Neuronal stem cell (in vitro differentiated cells): Measurements from ENCODE around the gene NSD2.

Experiments
- DNase-seq: peaks from one replicate; pipeline ENCODE4 v3.0.0-alpha.2; 2013; ENCODE audit warnings: low spot score
- H2AFZ ChIP-seq: one replicate; pipeline ENCODE4 v1.6.1; 2013; ENCODE audit warnings: mild to moderate bottlenecking, low read length, inconsistent platforms
- H2AK5ac ChIP-seq: 2 replicates; pipeline ENCODE4 v1.6.1; 2013; ENCODE audit warnings: low read depth, mild to moderate bottlenecking, inconsistent platforms, low read length, moderate library complexity, mixed read lengths
- H2BK120ac ChIP-seq: 2 replicates; pipeline ENCODE4 v1.6.1; 2013; ENCODE audit warnings: low read depth, mild to moderate bottlenecking, inconsistent platforms, low read length, moderate library complexity, mixed read lengths
- H2BK12ac ChIP-seq: one replicate; pipeline ENCODE4 v1.6.1; 2013; ENCODE audit warnings: low read length, inconsistent platforms
- H2BK15ac ChIP-seq: 2 replicates; pipeline ENCODE4 v1.6.1; 2013; ENCODE audit warnings: mild to moderate bottlenecking, low read length, inconsistent platforms, mixed read lengths
- H2BK5ac ChIP-seq: one replicate; pipeline ENCODE4 v1.6.1; 2013; ENCODE audit warnings: inconsistent platforms, mild to moderate bottlenecking, low read length, moderate library complexity
- H3K14ac ChIP-seq: one replicate; pipeline ENCODE4 v1.6.1; 2013; ENCODE audit warnings: low read length, inconsistent platforms
- H3K18ac ChIP-seq: 2 replicates; pipeline ENCODE4 v1.6.1; 2013; ENCODE audit warnings: low read length, inconsistent platforms
- H3K23ac ChIP-seq: 2 replicates; pipeline ENCODE4 v1.6.1; 2013; ENCODE audit warnings: low read depth, mild to moderate bottlenecking, mixed read lengths, low read length, inconsistent platforms; ENCODE audit not compliant: poor library complexity
- H3K27ac ChIP-seq: replicated peaks from 3 replicates; pipeline ENCODE4 v1.5.1; 2013; ENCODE audit warnings: low read length, inconsistent platforms
- H3K27me3 ChIP-seq, 3 experiments: 2 replicates each; pipeline ENCODE4 v1.6.1; 2013; ENCODE audit warnings: low read length in 3 of 3, mild to moderate bottlenecking in 2 of 3, inconsistent platforms in 1 of 3, low read depth in 1 of 3, mixed read lengths in 1 of 3, moderate library complexity in 1 of 3; ENCODE audit not compliant: control insufficient read depth in 3 of 3, insufficient read depth in 3 of 3
- H3K36me3 ChIP-seq, 2 donors: replicated peaks in 1 of 2; 2 replicates each; pipeline ENCODE4 v1.6.1; 2013; ENCODE audit warnings: low read length in 2 of 2; ENCODE audit not compliant: control insufficient read depth in 2 of 2, insufficient read depth in 2 of 2
- H3K4ac ChIP-seq: 2 replicates; pipeline ENCODE4 v1.6.1; 2013; ENCODE audit warnings: inconsistent platforms, mild to moderate bottlenecking, low read length, moderate library complexity
- H3K4me1 ChIP-seq, 2 donors: 1 replicate in 1 of 2; 2 replicates in 1 of 2; pipeline ENCODE4 v1.6.1; 2013; ENCODE audit warnings: low read length in 2 of 2, low read depth in 1 of 2; ENCODE audit not compliant: control insufficient read depth in 2 of 2, insufficient read depth in 1 of 2
- H3K4me2 ChIP-seq: one replicate; pipeline ENCODE4 v1.6.1; 2013; ENCODE audit warnings: mild to moderate bottlenecking, low read length, inconsistent platforms; ENCODE audit not compliant: insufficient read depth, poor library complexity, severe bottlenecking
- H3K4me3 ChIP-seq, 2 donors: 2 replicates each; pipeline ENCODE4 v1.5.1; 2013; ENCODE audit warnings: low read length in 2 of 2, mild to moderate bottlenecking in 2 of 2, inconsistent platforms in 1 of 2, moderate library complexity in 1 of 2
- H3K79me1 ChIP-seq: one replicate; pipeline ENCODE4 v1.6.1; 2013; ENCODE audit warnings: low read depth, mild to moderate bottlenecking, inconsistent platforms, low read length, moderate library complexity
- H3K9ac ChIP-seq: one replicate; pipeline ENCODE4 v1.6.1; 2013; ENCODE audit warnings: mild to moderate bottlenecking, low read depth, low read length, inconsistent platforms; ENCODE audit not compliant: poor library complexity
- H3K9me3 ChIP-seq, 2 donors: replicated peaks in 1 of 2; 2 replicates each; pipeline versions ENCODE3 to v1.6.1; 2013; ENCODE audit warnings: low read length in 2 of 2, mild to moderate bottlenecking in 2 of 2, inconsistent platforms in 1 of 2, low read depth in 1 of 2, mixed read lengths in 1 of 2, moderate library complexity in 1 of 2; ENCODE audit not compliant: control insufficient read depth in 2 of 2, insufficient read depth in 1 of 2
- H4K8ac ChIP-seq: one replicate; pipeline ENCODE4 v1.6.1; 2013; ENCODE audit warnings: low read depth, mild to moderate bottlenecking, inconsistent platforms, low read length, moderate library complexity
- H4K91ac ChIP-seq: one replicate; pipeline ENCODE4 v1.6.1; 2013; ENCODE audit warnings: low read length, low read depth, mild to moderate bottlenecking, inconsistent platforms; ENCODE audit not compliant: poor library complexity
- WGBS, 2 donors: extraction: QIAGEN DNeasy Blood & Tissue Kit; methylation state at CpG; one replicate each; pipeline ENCODE4 v1.1.7; 2013; ENCODE audit warnings: missing lambda C conversion rate in 2 of 2, mixed read lengths in 1 of 2; ENCODE audit not compliant: insufficient read length in 2 of 2, insufficient replicate concordance in 1 of 2; ENCODE audit errors: extremely low coverage in 2 of 2; 5-methylcytosine and 5-hydroxymethylcytosine counted together

NSD2 gene

DNA sequence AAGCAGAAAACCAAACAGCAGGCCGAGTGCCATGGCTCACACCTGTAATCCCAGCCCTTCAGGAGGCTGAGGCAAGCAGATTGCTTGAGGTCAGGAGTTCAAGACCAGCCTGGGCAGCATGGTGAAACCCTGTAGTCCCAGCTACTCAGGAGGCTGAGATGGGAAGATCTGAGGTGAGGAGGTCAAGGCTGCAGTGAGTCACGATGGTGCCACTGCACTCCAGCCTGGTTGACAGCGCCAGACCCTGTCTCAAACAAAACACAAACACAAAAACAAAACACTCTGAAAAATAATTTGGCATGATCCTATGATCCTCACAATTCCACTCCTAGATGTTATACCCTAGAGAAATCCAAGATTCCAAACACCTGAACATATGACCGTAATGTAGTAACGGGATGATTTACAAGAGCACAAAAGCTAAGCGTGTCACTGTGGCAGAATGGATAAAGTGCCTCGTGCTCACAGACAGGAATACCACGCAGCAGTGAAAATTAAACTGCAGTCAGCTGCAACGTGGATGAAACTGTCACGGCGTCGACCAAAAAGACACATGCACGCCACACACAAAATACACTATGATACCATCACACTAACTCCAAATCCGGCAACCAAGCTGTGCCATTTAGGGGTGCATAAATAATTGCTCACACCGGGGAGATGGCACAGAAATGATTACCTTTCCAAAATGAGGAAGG, 135.9 kb downstream of the NSD2 start:
- peak overlapping the region; percentile 39 for H3K4me2 ChIP-seq
- no CpG with 5 or more reads among the region's 15 CpGs for WGBS, 2 donors

DNA sequence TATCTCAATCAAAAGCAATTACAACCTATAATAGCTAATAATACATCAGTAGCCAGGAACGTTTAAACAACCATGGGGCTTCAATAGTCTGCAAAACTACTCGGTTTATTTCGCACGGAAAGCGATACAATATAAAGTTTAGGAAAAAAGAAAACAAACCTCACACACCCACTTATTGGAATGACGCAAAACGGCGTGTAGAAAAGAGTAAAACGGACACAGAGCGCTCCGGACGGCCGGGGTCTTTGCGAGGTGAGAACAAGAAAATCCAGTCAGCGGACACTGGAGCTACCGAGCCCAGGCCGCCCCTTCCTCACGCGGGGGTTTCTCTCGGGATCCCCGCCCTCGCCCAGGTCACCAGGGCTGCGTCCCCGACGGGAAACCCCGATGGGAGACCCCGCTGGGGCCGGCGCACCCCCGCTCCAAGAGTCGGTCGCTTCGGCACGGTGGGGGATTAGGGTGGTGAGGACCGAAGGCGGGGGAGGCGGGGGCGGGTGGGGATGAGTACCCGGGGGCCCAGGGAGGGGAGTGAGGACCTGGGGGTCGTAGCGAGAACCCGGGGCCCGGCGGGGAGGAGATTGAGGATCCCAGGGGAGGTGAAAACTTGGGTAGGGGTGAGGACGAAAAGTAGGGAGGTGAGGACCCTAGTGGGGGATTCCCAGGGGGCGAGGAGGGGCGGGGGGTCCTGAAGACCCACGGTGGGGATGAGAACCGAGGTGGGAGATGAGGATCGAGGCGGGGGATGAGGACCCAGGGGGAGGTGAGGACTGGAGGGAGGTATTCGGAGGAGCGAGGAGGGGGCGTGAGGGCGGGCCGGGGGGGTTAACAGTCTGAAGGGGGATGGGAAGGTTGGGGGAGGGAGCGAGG, 136.8 kb downstream of the NSD2 start:
- H4K91ac ChIP-seq = no peak overlapping the region
- H3K79me1 ChIP-seq = peaks cover 10% of the 10 kb centered on the region
- peak overlapping the region; percentile 100 for H3K14ac ChIP-seq
- peak; percentile 18 for DNase-seq
- peak overlapping the region; percentile 80 for H2BK5ac ChIP-seq
- H3K4ac ChIP-seq = no peak overlapping the region
- peak overlapping the region; percentile 100 for H3K9ac ChIP-seq
- peak overlapping the region; percentile 98 for H2BK15ac ChIP-seq
- H3K18ac ChIP-seq = peak overlapping the region; percentile 100
- peaks cover 0 to 6% of the 10 kb centered on the region in 2 donors for H3K4me1 ChIP-seq
- H3K4me2 ChIP-seq = peak overlapping the region; percentile 61
- no peak overlapping the region for H4K8ac ChIP-seq
- peaks cover 0 to 6% of the 10 kb centered on the region in 2 donors for H3K9me3 ChIP-seq
- H3K4me3 ChIP-seq = peak overlapping the region; percentile 88 to 99
- peak overlapping the region; percentile 70 for H2AK5ac ChIP-seq
- H2AFZ ChIP-seq = peak overlapping the region; percentile 98
- H2BK120ac ChIP-seq = peak overlapping the region; percentile 93
- no CpG with 5 or more reads among the region's 57 CpGs for WGBS, 2 donors
- peaks cover 8 to 43% of the 10 kb centered on the region in 2 donors for H3K36me3 ChIP-seq
- H3K27ac ChIP-seq = no peak overlapping the region
- no peak overlapping the region for H2BK12ac ChIP-seq
- no peaks in the 10 kb centered on the region for H3K27me3 ChIP-seq
- H3K23ac ChIP-seq = peak overlapping the region; percentile 100

More for the DNA sequence above, 135.9 kb downstream of the NSD2 start:
- Histone ChIP-seq H2BK12ac (no peak overlapping the region), H3K4ac (no peak overlapping the region), H3K4me1 (peaks cover 0 to 6% of the 10 kb centered on the region in 2 donors), H2BK120ac (no peak overlapping the region), H3K36me3 (peaks cover 8 to 52% of the 10 kb centered on the region in 2 donors), H4K91ac (no peak overlapping the region), H2BK15ac (no peak overlapping the region), H3K27ac (no peak overlapping the region), H2AFZ (no peak overlapping the region), H3K14ac (no peak overlapping the region), H2AK5ac (no peak overlapping the region), H3K4me3 (peak overlapping the region; percentile 88 to 99), H3K23ac (no peak overlapping the region), H3K9ac (no peak overlapping the region), H3K9me3 (peaks cover 0 to 9% of the 10 kb centered on the region in 2 donors), H3K27me3 (no peaks in the 10 kb centered on the region), H3K79me1 (peaks cover 10% of the 10 kb centered on the region), H4K8ac (no peak overlapping the region), H3K18ac (no peak overlapping the region), H2BK5ac (no peak overlapping the region)
- DNase-seq = no peak

DNA sequence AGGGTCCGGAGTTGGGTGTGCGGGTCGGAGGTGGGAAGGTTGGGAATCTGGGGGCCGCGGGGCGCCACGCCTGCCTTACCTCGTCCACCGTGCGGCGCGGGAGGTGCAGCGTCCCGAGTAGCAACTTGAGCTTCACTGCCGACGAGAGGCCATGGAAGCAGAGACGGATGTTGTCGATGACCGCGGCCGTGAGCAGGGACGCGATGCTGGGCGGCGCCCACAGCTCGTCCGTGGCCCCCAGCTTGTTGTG, 137.4 kb downstream of the NSD2 start:
- Histone ChIP-seq H2BK120ac (peak overlapping the region; percentile 93), H3K36me3 (peaks cover 8 to 38% of the 10 kb centered on the region in 2 donors), H3K23ac (peak overlapping the region; percentile 100), H4K91ac (peak overlapping the region; percentile 72), H3K9me3 (peaks cover 0 to under 1% of the 10 kb centered on the region in 2 donors), H2BK15ac (peak overlapping the region; percentile 98), H3K18ac (peak overlapping the region; percentile 100), H4K8ac (peak overlapping the region; percentile 43), H3K27me3 (no peaks in the 10 kb centered on the region), H3K79me1 (peaks cover 10% of the 10 kb centered on the region), H2AFZ (peak overlapping the region; percentile 98), H3K4ac (no peak overlapping the region), H2BK5ac (peak overlapping the region; percentile 80), H3K14ac (peak overlapping the region; percentile 100), H3K27ac (peak overlapping the region; percentile 96), H3K4me3 (peak overlapping the region; percentile 88 to 99), H3K4me1 (peaks cover 0 to 6% of the 10 kb centered on the region in 2 donors), H3K4me2 (peak overlapping the region; percentile 57), H3K9ac (peak overlapping the region; percentile 100), H2AK5ac (peak overlapping the region; percentile 70), H2BK12ac (peak overlapping the region; percentile 73)
- WGBS, 2 donors = no CpG with 5 or more reads among the region's 27 CpGs
- no peak for DNase-seq
